Coronary artery (tissue), 2 donors: Measurements from ENCODE around the gene CDCA3.
"Not testable (repeated sequence)": the region's sequence is repeated elsewhere in the genome, so short reads cannot be mapped to it uniquely, and the experiment has no call there.

Source experiments
- DNase-seq: peaks from one replicate; pipeline ENCODE4 v3.0.0-alpha.2; 2017; ENCODE audit warnings: low spot score
- H3K27ac ChIP-seq, 2 donors: fragments of 200-600 bp; sonication (generic); one replicate each; pipeline ENCODE4 v1.5.1; 2016 to 2019
- H3K4me3 ChIP-seq: fragments of 200-600 bp; sonication (generic); 2 replicates; pipeline ENCODE4 v1.5.1; 2016; ENCODE audit warnings: mild to moderate bottlenecking, moderate library complexity
- TF ChIP-seq, protein P1 (sequence below): fragments of 200-600 bp; sonication (generic); IDR thresholded peaks from one replicate; pipeline ENCODE4 v1.5.1; 2019; ENCODE audit warnings: antibody characterized with exemption

CDCA3 gene

DNA sequence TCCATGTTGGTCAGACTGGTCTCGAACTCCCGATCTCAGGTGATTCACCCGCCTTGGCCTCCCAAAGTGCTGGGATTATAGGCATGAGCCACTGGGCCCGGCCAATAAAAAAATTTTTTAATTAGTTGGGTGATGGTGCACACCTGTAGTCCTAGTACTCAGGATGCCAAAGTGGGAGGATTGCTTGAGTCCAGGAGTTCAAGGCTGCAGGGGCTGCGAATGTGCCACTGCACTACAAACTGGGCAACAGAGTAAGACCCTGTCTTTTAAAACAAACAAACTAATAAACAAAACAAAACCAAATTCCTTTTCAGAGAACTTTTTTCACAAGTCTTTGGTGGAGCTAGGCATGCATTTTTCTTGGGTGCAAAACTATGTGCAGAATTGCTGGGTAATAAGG is 32.2 kb upstream of the CDCA3 start:
- DNase-seq, result no peak
- Histone ChIP-seq H3K4me3 (no peak overlapping the region), H3K27ac (no peak overlapping the region)
- TF ChIP-seq, protein P1, sequence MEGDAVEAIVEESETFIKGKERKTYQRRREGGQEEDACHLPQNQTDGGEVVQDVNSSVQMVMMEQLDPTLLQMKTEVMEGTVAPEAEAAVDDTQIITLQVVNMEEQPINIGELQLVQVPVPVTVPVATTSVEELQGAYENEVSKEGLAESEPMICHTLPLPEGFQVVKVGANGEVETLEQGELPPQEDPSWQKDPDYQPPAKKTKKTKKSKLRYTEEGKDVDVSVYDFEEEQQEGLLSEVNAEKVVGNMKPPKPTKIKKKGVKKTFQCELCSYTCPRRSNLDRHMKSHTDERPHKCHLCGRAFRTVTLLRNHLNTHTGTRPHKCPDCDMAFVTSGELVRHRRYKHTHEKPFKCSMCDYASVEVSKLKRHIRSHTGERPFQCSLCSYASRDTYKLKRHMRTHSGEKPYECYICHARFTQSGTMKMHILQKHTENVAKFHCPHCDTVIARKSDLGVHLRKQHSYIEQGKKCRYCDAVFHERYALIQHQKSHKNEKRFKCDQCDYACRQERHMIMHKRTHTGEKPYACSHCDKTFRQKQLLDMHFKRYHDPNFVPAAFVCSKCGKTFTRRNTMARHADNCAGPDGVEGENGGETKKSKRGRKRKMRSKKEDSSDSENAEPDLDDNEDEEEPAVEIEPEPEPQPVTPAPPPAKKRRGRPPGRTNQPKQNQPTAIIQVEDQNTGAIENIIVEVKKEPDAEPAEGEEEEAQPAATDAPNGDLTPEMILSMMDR, result no peak

DNA sequence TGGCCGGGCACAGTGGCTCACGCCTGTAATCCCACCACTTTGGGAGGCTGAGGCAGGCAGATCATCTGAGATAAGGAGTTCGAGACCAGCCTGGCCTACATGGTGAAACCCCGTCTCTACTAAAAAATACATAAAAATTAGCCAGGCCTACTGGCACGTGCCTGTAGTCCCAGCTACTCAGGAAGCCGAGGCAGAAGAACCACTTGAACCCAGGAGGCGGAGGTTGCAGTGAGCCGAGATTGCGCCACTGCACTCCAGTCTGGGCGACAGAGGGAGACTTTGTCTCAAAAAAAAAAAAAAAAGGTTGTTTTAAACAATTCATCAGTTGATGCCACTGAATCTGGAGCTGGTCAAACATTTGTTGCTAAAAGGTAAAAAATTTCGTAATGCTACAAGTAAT is 28.7 kb upstream of the CDCA3 start:
- H3K4me3 ChIP-seq, H3K27ac ChIP-seq, DNase-seq: not testable (repeated sequence)

GRCh38 chr12:6874015-6874368 is 22.9 kb upstream of the CDCA3 start:
- peak overlapping the region; percentile 81 for H3K4me3 ChIP-seq
- peak overlapping the region; percentile 91 to 95 for H3K27ac ChIP-seq
- DNase-seq, result not testable (repeated sequence)

GRCh38 chr12:6873094-6874014 is 22.3 kb upstream of the CDCA3 start, which contains the start of gene SPSB2:
TSS of gene SPSB2 (minus strand) at chr12:6873303. CDS start at chr12:6872901, 402 bp downstream.
- peak; percentile 98 for DNase-seq
- Histone ChIP-seq H3K27ac (peak within 1 kb of the TSS; percentile 91 to 95), H3K4me3 (peak within 1 kb of the TSS; percentile 81)
- TF ChIP-seq, protein P1, result no peak

DNA sequence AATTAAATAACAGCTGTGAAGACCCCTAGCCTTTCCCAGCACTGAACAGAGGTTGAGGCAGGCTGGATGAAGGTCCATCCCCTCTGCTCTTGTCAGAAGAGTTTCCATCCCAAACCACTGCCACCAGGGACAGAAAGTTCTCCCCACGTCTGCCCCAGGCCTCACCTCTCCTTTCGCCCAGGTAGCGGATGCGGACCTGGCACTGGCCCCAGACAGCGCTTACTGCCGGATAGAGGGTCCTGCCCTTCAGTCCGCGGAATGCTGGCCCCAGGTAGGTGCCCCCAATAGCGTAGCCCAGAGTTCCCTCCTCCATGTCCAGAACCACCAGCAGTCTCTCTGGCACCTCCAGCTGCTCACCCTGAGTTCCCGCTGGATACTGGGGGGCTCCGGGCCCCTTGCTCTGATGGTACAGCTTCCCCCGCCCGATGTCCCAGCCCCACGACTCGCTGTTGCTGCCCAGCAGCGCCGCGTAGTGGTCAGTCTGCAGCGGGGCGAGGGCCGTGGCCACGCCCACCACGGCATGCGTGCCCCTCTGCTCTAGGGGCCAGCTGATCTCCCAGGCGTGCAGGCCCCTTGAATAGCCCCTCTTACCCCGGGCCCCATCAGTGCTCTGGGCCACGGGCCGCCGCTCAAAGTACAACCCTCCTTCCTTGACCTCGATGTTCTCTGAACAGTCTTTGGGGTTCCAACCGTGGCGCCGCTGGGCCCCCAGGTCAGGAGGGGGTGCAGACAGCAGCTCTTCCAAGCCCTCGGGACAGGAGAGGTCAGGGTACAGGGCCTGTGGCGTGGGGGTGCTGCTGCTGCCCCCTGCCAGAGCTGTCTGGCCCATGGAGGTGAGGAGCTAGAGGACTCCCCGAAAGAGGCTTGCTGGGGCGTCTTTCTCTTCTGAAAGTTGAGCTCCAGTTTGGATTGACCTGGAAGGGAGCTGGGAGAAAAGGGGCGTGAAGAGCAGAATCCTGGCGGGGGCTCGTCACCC is 21.3 kb upstream of the CDCA3 start:
- peak overlapping the region; percentile 91 to 95 for H3K27ac ChIP-seq
- H3K4me3 ChIP-seq, result peak overlapping the region; percentile 81
- DNase-seq, result peak; percentile 89
- TF ChIP-seq, protein P1, result peak; percentile 92

DNA sequence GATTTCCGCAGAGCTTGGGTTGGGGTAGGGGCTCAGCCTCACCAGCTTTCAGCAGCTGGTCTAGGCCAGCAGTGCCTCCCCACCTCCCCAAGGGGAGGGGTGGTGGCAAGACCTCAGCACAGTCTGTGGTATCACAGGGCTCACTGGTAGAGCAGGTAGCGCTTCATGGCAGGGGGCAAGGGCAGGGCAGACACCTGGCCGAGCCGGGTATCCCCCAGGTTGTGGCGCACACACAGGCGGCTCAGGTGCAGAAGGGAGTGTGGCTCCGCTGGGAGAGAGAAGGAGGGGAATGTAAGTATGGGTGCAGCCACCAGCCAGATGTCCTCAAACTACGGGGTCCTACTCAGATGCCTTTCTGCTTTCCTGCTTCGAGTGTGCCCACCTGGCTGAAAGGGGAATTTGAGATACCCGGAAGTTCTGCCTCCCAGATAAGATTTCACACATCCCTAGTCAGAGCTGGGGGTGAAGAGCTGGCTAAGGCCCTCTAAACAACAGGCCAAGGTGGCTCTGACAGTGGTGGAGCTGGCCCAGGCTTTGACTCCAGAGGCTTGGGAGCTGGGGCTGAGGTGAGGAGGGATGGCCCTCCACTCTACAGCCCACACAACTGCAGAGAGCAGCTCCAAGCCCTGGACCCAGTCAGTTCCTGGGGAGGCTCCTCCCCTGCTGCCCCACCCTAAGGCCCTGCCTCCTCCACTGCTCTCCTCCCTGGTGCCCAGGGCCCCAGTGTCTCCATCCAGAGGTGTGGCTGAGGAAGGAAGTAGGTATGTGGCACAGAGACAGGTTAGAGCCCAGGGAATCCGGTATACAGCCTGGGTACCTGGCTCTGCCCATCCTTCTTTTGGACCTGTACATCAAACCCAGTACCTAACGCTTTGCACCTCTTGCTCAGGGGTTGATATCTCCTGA is 20.2 kb upstream of the CDCA3 start:
- DNase-seq, result no peak
- H3K27ac ChIP-seq, result peak overlapping the region; percentile 91 to 95
- TF ChIP-seq, protein P1, result no peak
- peak overlapping the region; percentile 81 for H3K4me3 ChIP-seq

- DNase-seq, H3K4me3 ChIP-seq: not testable (repeated sequence)
- peak overlapping the region in 1 of 2 donors; percentile 99 for H3K27ac ChIP-seq
Measured at GRCh38 chr12:6870304-6870703, 19.2 kb upstream of the CDCA3 start.
